Panc1 (cell line): Measurements from ENCODE around the gene ZNF783.

Experiments used
- POLR2AphosphoS5 ChIP-seq: IDR thresholded peaks from 2 replicates; pipeline ENCODE4 v1.6.1; 2012; ENCODE audit warnings: mild to moderate bottlenecking, low read depth, low read length, moderate library complexity
- REST ChIP-seq, 2 experiments: IDR thresholded peaks; 2 replicates each; pipeline ENCODE4 v1.6.1; 2011 to 2012; ENCODE audit warnings: low read depth in 2 of 2, control low read depth in 1 of 2, low read length in 1 of 2, mild to moderate bottlenecking in 1 of 2, moderate library complexity in 1 of 2; ENCODE audit not compliant: insufficient read depth in 1 of 2
- TF ChIP-seq, protein P1 (sequence below): fragments of 450-650 bp; IDR thresholded peaks from 2 replicates; pipeline ENCODE4 v1.5.1; 2017; ENCODE audit warnings: mild to moderate bottlenecking

GRCh38 chr7:149291036-149291780 is 29.2 kb downstream of the ZNF783 start:
- TF ChIP-seq, protein P1, sequence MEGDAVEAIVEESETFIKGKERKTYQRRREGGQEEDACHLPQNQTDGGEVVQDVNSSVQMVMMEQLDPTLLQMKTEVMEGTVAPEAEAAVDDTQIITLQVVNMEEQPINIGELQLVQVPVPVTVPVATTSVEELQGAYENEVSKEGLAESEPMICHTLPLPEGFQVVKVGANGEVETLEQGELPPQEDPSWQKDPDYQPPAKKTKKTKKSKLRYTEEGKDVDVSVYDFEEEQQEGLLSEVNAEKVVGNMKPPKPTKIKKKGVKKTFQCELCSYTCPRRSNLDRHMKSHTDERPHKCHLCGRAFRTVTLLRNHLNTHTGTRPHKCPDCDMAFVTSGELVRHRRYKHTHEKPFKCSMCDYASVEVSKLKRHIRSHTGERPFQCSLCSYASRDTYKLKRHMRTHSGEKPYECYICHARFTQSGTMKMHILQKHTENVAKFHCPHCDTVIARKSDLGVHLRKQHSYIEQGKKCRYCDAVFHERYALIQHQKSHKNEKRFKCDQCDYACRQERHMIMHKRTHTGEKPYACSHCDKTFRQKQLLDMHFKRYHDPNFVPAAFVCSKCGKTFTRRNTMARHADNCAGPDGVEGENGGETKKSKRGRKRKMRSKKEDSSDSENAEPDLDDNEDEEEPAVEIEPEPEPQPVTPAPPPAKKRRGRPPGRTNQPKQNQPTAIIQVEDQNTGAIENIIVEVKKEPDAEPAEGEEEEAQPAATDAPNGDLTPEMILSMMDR: no peak
- TF ChIP-seq REST (IDR thresholded peaks at IDR 0.05; ENCODE audit: insufficient read depth in 1 of 2, low read depth in 2 of 2, low read length in 1 of 2) (no peak), POLR2AphosphoS5 (no peak)
